DMS153 treated with DMSO at 0.1 percent for 48 hours (cell line): ENCODE data around the gene TRABD2B.

Experiments
- DNase-seq: peaks from one replicate; lab custom pipeline; 2025; ENCODE audit not compliant: unreplicated experiment; lab: John Stamatoyannopoulos, UW

Gene TRABD2B

DNA sequence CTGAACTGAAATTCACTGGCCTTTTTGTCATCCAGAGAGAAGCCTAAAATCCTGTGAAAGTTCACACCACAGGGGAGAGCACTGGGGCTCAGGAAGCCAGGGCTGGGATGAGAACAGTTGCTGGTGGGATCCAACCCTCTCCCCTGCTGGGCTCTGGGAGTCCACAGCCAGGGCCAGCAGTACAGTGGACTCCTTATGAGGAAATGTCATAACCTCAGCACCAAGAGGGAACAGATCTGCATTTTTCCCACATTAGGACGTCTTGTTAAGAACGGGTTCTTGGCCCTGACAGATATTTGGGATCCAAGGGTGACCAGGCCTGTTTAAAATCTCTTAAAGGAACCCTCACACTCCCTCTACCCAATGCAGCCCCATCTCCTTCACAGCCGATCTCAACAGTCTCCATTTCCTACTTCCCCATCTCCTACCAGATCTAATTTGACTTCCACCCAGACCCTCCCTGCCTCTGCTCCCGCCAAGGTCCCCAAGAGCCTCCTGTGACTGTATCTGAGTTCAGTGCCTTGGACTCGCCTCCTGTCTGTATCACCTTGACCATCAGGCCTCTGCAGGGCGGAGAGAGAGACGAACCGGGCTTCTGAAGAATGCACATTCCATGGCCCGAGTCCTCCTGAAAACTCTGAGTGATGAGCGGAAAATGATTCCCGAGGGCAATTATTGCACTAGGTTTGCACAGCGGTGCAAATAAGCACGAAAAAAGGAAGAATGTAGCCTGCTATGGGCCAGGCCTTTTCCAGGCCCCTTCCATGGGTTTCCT is 159.9 kb downstream of the TRABD2B start:
- DNase-seq: no peak

- DNase-seq: no peak
Measured at GRCh38 chr1:47835409-47835808, 161.8 kb downstream of the TRABD2B start.

- DNase-seq: no peak
Measured at GRCh38 chr1:47834326-47834725, 162.9 kb downstream of the TRABD2B start.

GRCh38 chr1:47830641-47831333 is 166.4 kb downstream of the TRABD2B start:
- no peak for DNase-seq

- DNase-seq: no peak
Measured at GRCh38 chr1:47830021-47830420, 167.2 kb downstream of the TRABD2B start.

DNA sequence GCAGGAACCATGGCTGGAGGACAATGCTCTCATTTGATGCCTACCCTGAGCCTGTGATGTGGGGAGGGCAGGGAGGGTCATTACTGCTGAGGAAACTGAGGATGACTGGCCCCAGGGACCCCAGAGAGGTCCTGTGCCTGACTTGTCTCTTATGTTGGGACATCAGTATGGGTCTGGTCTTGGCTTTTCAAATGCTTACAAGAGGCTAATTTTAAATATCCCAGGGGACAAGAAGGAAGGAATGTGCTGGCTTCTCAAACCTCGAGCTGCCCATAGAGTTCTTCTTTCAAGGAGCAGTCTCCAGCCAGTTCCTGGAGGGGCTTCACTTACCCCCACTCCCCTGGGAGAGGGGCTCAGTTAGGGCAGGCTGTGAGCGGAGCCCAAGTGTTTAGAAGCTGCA is 168.2 kb downstream of the TRABD2B start:
- DNase-seq: no peak

- no peak for DNase-seq
Measured at GRCh38 chr1:47827109-47827508, 170.1 kb downstream of the TRABD2B start.

DNA sequence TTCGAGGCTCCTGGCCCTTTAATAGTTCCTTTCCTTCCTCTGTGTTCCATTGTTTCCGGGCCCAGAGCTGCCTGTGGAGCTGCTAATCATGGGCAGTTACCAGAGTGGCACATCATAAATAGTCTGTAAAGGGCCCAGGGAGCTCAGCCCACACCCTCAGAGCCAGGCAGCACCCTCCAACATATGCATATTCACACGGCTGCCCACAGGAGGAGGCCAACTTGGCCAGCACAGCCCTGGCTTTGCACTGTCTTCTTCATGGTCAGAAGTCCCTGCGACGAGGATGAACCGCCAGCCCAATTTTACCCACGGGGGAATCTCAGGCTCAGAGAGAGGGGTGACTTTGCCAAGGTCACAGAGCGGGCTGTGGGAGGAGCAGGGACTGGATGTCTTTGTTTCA is 172.5 kb downstream of the TRABD2B start:
- DNase-seq: no peak

GRCh38 chr1:47824297-47824696 is 172.9 kb downstream of the TRABD2B start:
- DNase-seq: no peak

- no peak for DNase-seq
Measured at GRCh38 chr1:47823040-47823808, 174.0 kb downstream of the TRABD2B start.

- DNase-seq: no peak
Measured at GRCh38 chr1:47821760-47822159, 175.4 kb downstream of the TRABD2B start.

GRCh38 chr1:47819574-47819888 is 177.7 kb downstream of the TRABD2B start:
- no peak for DNase-seq

GRCh38 chr1:47818682-47819573 is 178.3 kb downstream of the TRABD2B start:
- DNase-seq: no peak

DNA sequence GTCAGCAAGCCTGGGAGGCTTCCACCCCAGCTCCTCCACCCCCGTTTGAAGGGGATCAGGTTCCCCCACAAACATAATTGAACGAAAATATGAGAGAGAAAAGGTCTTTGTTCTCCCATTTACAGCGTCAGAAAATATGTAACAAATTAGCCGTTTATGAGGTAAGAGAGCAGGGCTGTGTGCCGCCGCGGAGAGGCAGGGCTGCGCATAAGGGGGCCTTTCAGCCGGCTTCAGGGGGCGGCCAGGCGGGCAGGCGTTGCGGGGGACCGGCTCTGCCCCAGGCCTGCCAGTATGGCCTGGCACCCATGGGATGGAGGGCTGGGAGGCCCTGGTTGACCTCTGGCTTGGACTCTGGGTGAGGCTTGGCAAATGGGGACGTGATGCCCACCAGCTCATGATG is 179.3 kb downstream of the TRABD2B start:
- DNase-seq: no peak

- DNase-seq: no peak
Measured at GRCh38 chr1:47816325-47817071, 180.7 kb downstream of the TRABD2B start.

DNA sequence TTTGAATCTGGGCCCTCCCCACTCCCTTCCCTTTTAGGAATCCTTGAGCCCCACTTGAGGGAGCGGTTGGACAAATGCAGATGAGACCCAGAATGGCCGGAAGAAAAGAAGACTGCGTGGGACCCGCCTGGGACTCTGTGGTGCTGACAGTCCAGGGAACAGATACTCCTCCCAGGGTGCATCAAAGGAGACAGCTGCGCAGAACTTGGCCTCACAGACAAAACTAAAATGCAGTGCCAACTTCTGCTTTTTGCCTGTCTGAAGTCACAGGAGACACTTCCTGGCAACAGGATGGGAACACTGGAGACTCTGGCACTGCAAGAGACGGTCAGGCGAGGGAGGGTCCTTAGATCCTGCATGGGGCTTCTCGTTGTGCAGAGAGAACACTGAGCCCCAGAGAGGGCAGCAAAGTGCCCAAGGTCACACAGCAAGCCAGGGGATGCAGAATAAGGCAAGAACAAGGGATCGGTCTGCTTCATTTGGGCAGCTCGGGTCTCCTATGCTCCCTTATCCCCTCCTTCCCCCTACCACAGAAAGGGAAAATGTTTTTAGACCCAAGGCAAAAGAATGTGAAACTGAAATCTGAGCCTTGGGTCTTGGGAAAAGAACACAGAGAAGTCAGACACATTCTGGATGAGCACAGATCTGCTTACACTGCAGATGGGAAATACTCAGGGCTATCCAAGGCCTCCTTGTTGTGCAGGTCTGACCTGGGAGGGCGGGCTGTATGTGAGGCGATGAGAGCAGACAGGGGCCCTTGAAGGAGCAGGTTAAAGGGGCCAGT is 182.4 kb downstream of the TRABD2B start:
- no peak for DNase-seq

DNA sequence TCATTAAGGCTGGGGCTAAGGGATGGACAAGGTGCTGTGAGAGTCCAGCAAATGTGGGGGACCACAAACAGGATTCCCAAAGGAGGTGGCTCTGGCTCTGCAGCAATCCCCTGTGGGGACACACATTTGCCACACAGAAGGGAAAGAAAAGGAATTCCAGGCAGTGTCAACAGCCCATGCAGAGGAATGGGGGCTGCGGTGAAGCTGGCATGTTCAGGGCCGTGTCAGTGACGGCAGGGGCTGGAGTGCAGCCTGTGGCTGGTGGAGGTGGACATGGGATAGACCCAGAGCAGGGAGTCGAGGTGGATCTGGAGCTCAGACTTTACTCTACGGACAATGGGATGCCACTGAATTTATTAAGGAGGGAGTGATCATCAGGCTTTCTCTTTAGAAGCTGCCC is 183.2 kb downstream of the TRABD2B start:
- no peak for DNase-seq

DNA sequence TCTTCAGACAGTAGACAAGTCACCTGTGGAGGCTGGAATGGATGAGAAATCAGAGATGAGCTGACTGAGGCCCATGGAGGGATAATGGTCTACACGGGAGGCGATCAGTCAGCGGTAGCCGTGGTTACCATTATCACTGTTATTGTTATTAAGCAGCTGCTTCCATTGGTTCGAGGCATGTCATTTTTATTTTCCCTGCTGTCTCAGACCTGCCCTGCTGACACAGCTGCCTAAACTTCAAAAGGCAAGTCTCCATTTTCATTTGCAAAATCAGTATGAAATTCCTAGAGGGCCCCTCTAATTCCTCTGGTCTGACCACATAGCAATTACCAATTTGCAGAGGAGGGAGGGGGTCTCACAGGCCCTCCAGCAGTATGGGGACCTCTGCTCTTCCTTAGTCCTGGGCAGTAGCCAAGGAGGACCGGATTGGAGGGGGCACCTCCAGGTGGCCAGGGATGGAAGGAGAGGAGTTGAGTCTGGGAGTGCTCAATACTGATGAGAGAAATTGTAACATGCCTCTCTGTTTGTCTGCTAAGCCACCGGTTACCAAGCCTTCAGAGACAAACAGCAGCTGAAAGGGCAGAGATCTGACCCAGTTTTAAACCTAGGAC is 184.2 kb downstream of the TRABD2B start:
- DNase-seq: no peak
